HG03575 (cell line): Measurements from ENCODE around the gene SH3PXD2A.
"Not testable (repeated sequence)": the region's sequence is repeated elsewhere in the genome, so short reads cannot be mapped to it uniquely, and the experiment has no call there.

ENCODE experiments used
- ATAC-seq: cut with Tn5 transposase; IDR thresholded peaks from one replicate; pipeline ENCODE4 v1.9.1; 2021; ENCODE audit not compliant: unreplicated experiment, insufficient number of reproducible peaks, low FRiP score; ENCODE audit errors: extremely low read depth

SH3PXD2A gene

DNA sequence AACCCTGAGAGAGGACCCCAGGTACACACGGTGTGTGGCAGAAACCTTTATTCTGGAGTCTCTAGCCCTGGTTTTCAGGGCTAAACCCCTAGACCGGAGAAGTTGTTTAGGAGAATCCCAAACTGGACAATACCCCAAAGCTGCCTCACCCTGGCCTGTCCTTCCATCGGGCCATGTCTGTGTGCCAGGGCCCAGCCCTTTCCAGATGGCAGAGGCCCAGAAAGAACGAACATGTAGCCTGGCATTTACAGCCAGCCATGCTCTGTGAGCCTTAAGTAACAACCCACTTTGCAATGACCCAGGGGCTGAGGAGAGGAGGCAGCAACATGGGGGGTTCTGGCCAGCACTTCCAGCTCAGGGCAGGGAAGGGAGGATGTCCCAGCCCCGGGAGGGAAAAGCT is 219.8 kb downstream of the SH3PXD2A start:
- no peak for ATAC-seq

- no peak for ATAC-seq
Measured at GRCh38 chr10:103633846-103634245, 221.5 kb downstream of the SH3PXD2A start.

DNA sequence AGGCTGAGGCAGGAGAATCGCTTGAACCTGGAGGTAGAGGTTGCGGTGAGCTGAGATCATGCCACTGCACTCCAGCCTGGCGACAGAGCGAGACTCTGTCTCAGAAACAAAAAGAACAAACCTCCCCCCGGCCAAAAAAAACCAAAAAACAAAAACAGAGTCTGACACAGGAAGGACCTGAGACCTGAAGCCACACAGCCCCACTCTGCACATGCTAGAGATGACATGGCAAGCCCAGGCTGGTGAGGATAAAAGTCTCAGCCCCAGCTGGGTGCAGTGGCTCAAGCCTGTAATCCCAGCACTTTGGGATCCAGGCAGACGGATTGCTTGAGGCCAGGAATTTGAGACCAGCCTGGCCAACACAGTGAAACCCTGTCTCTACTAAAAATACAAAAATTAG is 222.5 kb downstream of the SH3PXD2A start:
- ATAC-seq = not testable (repeated sequence)

- ATAC-seq = no peak
Measured at GRCh38 chr10:103632247-103632642, 223.1 kb downstream of the SH3PXD2A start.

- ATAC-seq = no peak
Measured at GRCh38 chr10:103630156-103630555, 225.2 kb downstream of the SH3PXD2A start.

DNA sequence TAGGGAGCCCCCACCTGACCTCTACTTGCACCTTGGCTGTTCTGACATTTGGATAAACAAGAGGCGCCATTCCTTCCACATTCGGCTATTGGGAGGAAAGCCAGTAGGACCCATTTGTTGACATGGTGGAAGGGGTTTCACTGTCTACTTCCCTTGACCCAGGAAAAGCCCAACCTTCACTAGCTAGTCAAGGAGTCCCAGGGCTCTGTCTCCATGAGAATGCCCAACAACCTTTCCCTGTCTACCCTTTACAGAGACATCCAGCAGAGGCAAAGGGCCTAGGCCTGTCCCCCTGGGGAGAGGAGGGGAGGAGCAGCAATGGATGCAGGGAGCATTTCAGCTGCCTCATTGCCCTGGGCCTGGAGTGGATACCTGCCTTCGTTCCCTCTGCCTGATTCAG is 225.8 kb downstream of the SH3PXD2A start:
- no peak for ATAC-seq

DNA sequence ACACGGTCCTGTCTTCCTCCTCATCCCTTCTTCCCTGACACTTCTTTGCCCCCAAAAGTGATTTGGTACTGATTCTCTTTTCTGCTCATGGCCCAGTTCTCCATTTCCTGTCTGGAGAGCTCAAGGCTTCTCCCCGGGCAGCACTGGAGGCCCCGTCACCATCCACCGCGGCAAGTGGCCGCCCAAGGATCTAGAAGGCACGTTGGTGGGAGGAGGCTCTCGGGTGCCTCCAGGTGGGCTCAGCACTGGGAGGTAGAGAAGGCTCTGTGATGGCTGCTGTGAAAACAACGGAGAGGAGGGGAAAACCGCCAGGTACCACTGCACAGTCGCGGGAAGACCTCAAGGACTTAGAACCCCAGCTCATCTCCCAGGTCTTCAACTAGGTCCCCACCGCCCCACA is 227.5 kb downstream of the SH3PXD2A start:
- no peak for ATAC-seq

- ATAC-seq = no peak
Measured at GRCh38 chr10:103627111-103627892, 228.1 kb downstream of the SH3PXD2A start.

GRCh38 chr10:103626178-103626577 is 229.2 kb downstream of the SH3PXD2A start:
- no peak for ATAC-seq

DNA sequence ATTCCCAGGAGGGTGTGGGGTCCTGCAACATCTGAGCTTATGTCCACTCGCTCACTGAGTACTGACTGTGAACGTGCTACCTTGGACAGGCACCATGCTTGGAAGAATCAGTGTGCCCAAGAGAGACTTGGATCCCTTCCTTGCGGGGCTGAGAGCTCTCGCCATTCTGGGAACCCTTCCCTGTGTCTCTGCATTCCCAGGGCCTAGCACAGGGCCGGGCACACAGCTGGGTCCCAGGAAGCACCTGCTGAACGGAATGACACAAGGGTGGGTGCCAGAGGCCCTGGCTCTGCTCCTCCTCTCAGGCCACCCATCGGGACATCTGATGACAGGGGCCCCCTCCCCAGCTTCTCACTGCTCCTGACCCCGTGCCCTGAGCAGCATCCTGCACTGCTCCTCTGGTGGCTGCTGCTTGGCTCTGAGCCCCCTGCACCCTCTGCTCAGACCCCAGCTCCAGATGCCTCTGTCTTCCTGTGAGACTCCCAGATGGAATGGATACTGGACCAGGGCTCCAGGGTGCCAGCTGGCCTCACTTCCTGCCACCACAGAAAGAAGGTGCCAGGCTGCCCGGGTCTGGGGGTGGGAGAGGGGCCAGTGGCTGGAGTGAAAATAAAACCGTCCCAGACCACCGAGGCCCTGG is 232.3 kb downstream of the SH3PXD2A start:
- no peak for ATAC-seq

DNA sequence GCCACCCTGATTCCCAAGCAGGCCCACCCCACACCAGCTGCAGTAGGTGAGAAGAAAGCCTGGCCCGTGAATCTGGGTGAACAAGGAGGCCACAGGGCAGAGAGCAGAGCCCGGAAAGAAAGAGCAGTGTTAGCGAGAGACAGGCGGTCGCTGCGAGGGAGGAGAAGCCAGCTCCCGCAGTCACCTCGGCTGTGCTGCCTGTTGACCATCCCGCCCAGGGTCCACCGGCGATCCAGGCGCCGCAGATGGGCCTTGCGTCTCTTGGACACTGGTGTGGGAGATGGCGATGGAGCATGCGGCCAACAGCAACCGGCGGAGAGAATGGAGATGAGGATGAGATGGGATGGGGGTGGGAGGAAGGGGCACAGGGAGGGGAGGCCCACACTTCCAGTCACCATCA is 233.1 kb downstream of the SH3PXD2A start:
- no peak for ATAC-seq

DNA sequence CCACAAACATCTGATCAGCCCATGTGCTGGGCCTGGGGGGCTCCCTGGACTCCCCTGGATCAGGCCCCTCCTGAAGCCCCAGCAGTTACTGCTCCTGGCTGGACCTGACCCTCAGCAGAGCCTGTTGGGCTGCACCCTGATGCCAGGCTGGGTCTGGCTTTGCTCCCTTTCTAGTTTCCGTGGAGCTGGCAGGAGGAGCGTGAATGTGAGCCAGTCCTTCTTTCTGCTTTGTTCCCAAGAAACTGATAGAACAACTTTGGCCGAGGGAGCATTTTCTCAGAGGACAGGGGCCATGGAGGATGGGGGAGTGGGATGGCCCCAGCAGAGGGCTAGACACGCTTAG is 233.6 kb downstream of the SH3PXD2A start:
- ATAC-seq = no peak

DNA sequence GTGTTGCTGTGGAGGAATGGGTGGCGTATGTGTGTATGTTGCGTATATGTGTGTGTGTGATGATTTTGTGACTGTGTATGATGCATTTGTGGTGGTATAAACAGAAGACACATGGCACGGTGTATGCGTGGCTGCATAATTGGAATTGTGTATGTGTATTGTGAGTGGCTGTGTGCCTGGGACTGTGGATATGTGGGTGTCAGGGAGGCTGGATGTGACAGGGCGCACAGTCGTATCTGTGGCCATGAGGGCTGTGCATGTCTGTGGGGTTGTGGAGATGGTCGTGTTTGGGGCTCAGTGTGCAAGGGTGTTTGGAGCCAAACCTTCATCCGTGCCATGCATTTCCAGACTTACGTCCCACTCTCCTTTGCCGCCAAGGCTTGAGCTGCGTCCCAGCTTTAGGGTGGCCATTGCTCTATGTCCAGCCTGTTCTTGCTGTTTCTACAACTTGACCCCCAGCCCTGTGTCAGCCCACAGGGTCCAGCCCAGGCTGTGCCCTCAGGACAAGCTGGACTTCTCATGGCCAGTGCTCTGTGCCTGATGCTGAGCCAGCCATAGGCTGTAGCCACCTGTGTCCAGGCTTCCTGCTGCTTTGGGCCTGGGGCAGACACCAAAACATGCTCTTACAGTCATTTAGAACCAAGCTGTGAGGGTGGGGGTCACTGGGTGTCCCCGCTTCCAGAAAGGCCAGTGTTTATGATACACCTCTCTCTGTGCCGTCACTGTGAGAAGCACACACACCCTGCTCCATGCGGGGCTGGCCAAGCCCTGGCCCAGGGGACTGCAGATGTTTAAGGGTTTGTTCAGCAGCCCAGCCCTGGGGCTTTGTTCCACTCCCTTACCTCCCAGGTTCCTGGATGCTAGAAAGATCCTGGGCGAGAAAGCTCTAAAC is 234.2 kb downstream of the SH3PXD2A start:
- ATAC-seq = no peak

GRCh38 chr10:103620352-103620740 is 235.0 kb downstream of the SH3PXD2A start:
- ATAC-seq = no peak

- no peak for ATAC-seq
Measured at GRCh38 chr10:103619424-103620351, 235.7 kb downstream of the SH3PXD2A start.

- no peak for ATAC-seq
Measured at GRCh38 chr10:103618575-103619423, 236.6 kb downstream of the SH3PXD2A start.

GRCh38 chr10:103617602-103618385 is 237.6 kb downstream of the SH3PXD2A start:
- no peak for ATAC-seq
